HL-60 (cell line): ENCODE results near the gene NDUFB2.

ENCODE experiments used
- DNase-seq, 2 experiments: peaks; one replicate each; pipeline ENCODE4 v3.0.0-alpha.2; 2010 to 2020; ENCODE audit warnings: low read depth in 1 of 2, low spot score in 1 of 2
- H3K27ac ChIP-seq: fragments of 250-450 bp; sonication (Bioruptor Pico); replicated peaks from 2 replicates; pipeline ENCODE4 v1.5.1; 2020; ENCODE audit warnings: mild to moderate bottlenecking, moderate library complexity
- H3K27me3 ChIP-seq: fragments of 250-450 bp; sonication (Bioruptor Pico); 2 replicates; pipeline ENCODE4 v1.5.1; 2021; ENCODE audit warnings: mild to moderate bottlenecking, moderate library complexity; ENCODE audit not compliant: insufficient read depth, poor library complexity, severe bottlenecking
- H3K4me3 ChIP-seq: replicated peaks from 2 replicates; pipeline ENCODE4 v1.5.1; 2011; ENCODE audit warnings: mild to moderate bottlenecking, control low read depth, low read length; ENCODE audit not compliant: insufficient read depth
- GABPA ChIP-seq: IDR thresholded peaks from 2 replicates; pipeline ENCODE4 v1.6.1; 2012; ENCODE audit warnings: low read depth
- POLR2AphosphoS5 ChIP-seq: IDR thresholded peaks from 2 replicates; pipeline ENCODE4 v1.6.1; 2012; ENCODE audit warnings: low read depth
- TF ChIP-seq, protein P1 (sequence below): IDR thresholded peaks from one replicate; pipeline ENCODE4 v1.5.1; 2011; ENCODE audit warnings: low read length, control low read depth, inconsistent platforms; ENCODE audit not compliant: insufficient read depth
- TF ChIP-seq, protein P2 (sequence below): IDR thresholded peaks from 2 replicates; pipeline ENCODE4 v1.6.1; 2012; ENCODE audit warnings: low read depth; ENCODE audit not compliant: insufficient replicate concordance

Gene NDUFB2

DNA sequence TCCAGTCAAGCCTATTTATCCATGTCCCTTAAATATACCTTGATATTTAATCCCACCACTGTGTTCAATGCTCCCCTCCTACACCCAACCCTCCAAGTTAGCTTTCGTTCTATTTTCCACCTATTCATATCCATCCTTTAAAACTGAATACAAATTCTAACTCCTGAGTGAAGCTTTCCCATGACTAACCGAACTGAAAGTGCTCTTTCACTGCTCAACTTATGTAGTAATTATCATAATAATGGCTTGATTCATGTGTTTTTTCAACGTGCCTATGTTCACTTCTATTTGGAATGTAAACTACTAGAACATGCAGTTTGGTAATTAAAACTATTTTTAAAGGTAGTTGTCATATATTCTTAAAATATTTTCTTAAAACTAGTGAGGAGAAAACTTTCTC is 58.0 kb downstream of the NDUFB2 start:
- no peak overlapping the region for H3K27ac ChIP-seq
- TF ChIP-seq GABPA (no peak), POLR2AphosphoS5 (no peak)
- TF ChIP-seq, protein P1, sequence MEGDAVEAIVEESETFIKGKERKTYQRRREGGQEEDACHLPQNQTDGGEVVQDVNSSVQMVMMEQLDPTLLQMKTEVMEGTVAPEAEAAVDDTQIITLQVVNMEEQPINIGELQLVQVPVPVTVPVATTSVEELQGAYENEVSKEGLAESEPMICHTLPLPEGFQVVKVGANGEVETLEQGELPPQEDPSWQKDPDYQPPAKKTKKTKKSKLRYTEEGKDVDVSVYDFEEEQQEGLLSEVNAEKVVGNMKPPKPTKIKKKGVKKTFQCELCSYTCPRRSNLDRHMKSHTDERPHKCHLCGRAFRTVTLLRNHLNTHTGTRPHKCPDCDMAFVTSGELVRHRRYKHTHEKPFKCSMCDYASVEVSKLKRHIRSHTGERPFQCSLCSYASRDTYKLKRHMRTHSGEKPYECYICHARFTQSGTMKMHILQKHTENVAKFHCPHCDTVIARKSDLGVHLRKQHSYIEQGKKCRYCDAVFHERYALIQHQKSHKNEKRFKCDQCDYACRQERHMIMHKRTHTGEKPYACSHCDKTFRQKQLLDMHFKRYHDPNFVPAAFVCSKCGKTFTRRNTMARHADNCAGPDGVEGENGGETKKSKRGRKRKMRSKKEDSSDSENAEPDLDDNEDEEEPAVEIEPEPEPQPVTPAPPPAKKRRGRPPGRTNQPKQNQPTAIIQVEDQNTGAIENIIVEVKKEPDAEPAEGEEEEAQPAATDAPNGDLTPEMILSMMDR, result no peak
- TF ChIP-seq, protein P2, sequence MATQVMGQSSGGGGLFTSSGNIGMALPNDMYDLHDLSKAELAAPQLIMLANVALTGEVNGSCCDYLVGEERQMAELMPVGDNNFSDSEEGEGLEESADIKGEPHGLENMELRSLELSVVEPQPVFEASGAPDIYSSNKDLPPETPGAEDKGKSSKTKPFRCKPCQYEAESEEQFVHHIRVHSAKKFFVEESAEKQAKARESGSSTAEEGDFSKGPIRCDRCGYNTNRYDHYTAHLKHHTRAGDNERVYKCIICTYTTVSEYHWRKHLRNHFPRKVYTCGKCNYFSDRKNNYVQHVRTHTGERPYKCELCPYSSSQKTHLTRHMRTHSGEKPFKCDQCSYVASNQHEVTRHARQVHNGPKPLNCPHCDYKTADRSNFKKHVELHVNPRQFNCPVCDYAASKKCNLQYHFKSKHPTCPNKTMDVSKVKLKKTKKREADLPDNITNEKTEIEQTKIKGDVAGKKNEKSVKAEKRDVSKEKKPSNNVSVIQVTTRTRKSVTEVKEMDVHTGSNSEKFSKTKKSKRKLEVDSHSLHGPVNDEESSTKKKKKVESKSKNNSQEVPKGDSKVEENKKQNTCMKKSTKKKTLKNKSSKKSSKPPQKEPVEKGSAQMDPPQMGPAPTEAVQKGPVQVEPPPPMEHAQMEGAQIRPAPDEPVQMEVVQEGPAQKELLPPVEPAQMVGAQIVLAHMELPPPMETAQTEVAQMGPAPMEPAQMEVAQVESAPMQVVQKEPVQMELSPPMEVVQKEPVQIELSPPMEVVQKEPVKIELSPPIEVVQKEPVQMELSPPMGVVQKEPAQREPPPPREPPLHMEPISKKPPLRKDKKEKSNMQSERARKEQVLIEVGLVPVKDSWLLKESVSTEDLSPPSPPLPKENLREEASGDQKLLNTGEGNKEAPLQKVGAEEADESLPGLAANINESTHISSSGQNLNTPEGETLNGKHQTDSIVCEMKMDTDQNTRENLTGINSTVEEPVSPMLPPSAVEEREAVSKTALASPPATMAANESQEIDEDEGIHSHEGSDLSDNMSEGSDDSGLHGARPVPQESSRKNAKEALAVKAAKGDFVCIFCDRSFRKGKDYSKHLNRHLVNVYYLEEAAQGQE, result no peak
- H3K27me3 ChIP-seq, result no peaks in the 10 kb centered on the region
- no peak for DNase-seq
- no peak overlapping the region for H3K4me3 ChIP-seq
